Glutamatergic neuron (in vitro differentiated cells): ENCODE results near the gene NPW. TPM values are rescaled to one million over a fixed set of nuclear protein-coding genes. Genes with fewer than 3 reads are reported as not detected.
A peak's percentile ranks its signal among the peaks of the same experiment; 100 is the strongest.

ENCODE experiments used
- DNase-seq: peaks from one replicate; pipeline ENCODE4 v3.0.0; 2022
- H3K27ac Mint-ChIP-seq: one replicate; pipeline ENCODE4 v1.8.0; 2020; ENCODE audit warnings: mild to moderate bottlenecking, mixed read lengths, inconsistent platforms; ENCODE audit not compliant: unreplicated experiment
- H3K27me3 Mint-ChIP-seq: one replicate; pipeline ENCODE4 v1.8.0; 2020; ENCODE audit warnings: mild to moderate bottlenecking, moderate library complexity, mixed read lengths, inconsistent platforms; ENCODE audit not compliant: unreplicated experiment
- H3K36me3 Mint-ChIP-seq: one replicate; pipeline ENCODE4 v1.8.0; 2020; ENCODE audit warnings: mild to moderate bottlenecking, mixed read lengths, inconsistent platforms; ENCODE audit not compliant: unreplicated experiment
- H3K4me1 Mint-ChIP-seq: one replicate; pipeline ENCODE4 v1.8.0; 2020; ENCODE audit warnings: mild to moderate bottlenecking, low read depth, mixed read lengths, inconsistent platforms; ENCODE audit not compliant: unreplicated experiment
- H3K4me3 Mint-ChIP-seq: one replicate; pipeline ENCODE4 v1.8.0; 2020; ENCODE audit warnings: mild to moderate bottlenecking, mixed read lengths, inconsistent platforms; ENCODE audit not compliant: unreplicated experiment
- H3K9me3 Mint-ChIP-seq: one replicate; pipeline ENCODE4 v1.8.0; 2020; ENCODE audit warnings: mild to moderate bottlenecking, moderate library complexity, mixed read lengths, inconsistent platforms; ENCODE audit not compliant: unreplicated experiment
- total RNA-seq: library from RNA; stranded (reverse); fragmentation: NEBNext Ultra II Directional; extraction: Animal tissue kit (Norgen Biotek cat#: 25700); gene quantifications from one replicate; pipeline ENCODE4 v1.2.1, GENCODE V29; 2021; ENCODE audit not compliant: unreplicated experiment
- TF ChIP-seq, protein P1 (sequence below): fragments of 200-600 bp; sonication (generic); IDR thresholded peaks from one replicate; pipeline ENCODE4 v1.5.0; 2021; ENCODE audit not compliant: partially characterized antibody, unreplicated experiment

Gene NPW
- total RNA-seq, 1 donor from 2014 or later = 0.91 TPM

DNA sequence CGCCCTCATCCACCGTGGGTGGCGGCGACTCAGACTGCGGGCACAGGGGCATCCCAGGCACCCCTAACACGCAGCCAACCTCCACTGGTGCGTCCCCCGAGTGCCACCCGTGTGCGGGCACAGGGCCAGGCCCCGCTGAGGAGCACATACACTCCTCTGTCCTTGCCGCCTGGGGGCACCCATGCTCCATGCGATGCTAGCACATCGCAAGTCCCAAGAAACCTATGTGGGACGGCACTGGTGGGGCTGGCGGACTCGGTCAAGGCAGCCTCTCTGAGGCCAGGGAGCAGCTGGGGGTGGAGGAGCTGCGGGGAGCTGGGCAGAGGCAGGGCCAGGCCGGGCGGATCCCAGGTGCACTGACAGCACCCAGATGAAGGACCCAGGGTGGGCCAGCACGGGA, 13.9 kb upstream of the NPW start:
- peaks cover 20% of the 10 kb centered on the region for H3K4me1 Mint-ChIP-seq
- TF ChIP-seq, protein P1, sequence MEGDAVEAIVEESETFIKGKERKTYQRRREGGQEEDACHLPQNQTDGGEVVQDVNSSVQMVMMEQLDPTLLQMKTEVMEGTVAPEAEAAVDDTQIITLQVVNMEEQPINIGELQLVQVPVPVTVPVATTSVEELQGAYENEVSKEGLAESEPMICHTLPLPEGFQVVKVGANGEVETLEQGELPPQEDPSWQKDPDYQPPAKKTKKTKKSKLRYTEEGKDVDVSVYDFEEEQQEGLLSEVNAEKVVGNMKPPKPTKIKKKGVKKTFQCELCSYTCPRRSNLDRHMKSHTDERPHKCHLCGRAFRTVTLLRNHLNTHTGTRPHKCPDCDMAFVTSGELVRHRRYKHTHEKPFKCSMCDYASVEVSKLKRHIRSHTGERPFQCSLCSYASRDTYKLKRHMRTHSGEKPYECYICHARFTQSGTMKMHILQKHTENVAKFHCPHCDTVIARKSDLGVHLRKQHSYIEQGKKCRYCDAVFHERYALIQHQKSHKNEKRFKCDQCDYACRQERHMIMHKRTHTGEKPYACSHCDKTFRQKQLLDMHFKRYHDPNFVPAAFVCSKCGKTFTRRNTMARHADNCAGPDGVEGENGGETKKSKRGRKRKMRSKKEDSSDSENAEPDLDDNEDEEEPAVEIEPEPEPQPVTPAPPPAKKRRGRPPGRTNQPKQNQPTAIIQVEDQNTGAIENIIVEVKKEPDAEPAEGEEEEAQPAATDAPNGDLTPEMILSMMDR = no peak
- H3K36me3 Mint-ChIP-seq = peaks cover 4% of the 10 kb centered on the region
- H3K4me3 Mint-ChIP-seq = peak overlapping the region; percentile 25
- peaks cover 15% of the 10 kb centered on the region for H3K9me3 Mint-ChIP-seq
- no peak for DNase-seq
- H3K27ac Mint-ChIP-seq = peak overlapping the region; percentile 89
- peaks cover 20% of the 10 kb centered on the region for H3K27me3 Mint-ChIP-seq

DNA sequence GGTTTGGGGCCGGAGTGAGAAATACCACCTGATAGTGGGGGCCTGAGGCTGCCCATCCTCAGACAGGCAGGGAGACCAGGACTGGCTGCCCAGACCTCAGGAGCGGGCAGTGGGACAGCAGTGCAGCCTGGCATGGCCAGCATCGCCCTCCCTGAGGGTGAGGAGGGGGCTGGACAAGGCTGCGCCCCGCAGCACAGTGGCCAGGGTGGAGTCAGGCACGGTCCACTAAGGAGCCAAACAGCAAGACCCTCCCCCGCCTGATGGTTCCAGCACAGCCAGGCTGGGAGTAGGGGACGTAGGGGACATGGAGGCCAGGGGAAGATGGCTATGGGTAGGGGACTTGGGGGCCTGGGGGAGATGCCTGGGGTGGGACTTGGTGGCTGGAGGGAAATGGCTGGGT, 13.3 kb upstream of the NPW start:
- H3K27me3 Mint-ChIP-seq = peaks cover 20% of the 10 kb centered on the region
- H3K36me3 Mint-ChIP-seq = peaks cover 4% of the 10 kb centered on the region
- DNase-seq = no peak
- TF ChIP-seq, protein P1 = no peak
- H3K9me3 Mint-ChIP-seq = peaks cover 13% of the 10 kb centered on the region
- H3K4me3 Mint-ChIP-seq = peak overlapping the region; percentile 92
- peak overlapping the region; percentile 89 for H3K27ac Mint-ChIP-seq
- H3K4me1 Mint-ChIP-seq = peaks cover 20% of the 10 kb centered on the region

DNA sequence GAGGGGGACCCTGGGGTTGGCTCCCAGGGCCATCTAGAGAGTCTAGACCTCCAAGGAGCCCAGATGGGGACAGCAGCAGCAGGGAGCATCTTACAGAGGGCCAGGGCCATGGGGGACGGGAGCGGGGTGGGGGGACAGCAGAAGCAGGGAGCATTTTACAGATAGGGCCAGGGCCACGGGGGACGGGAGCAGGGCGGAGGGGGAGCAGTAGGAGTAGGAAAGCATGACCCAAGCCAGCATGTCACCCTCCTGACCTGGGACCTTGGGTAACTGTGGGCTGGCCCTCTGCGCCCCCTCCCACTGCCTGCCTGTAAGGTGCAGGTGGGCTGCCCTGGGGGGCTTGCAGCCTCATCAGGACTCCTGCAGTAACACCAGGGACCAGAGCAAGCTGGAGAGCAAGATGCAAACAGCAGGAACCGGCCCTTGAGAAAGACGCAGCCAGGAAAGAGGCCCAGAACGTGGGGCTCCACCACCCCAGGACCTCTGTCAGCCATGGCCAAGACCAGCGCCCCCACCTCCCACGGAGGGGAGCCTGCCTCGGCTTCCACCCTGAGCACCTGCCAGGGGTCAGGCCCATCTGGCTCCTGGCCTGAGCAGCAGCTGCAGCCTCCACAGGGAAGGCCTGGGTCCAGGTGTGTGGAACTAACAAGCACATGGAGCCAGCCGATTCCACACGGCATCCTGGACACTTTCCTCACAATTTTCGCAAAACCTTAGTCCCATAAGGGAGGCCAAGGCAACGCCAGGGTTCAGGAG, 12.3 kb upstream of the NPW start:
- peaks cover 20% of the 10 kb centered on the region for H3K4me1 Mint-ChIP-seq
- H3K27me3 Mint-ChIP-seq = peaks cover 19% of the 10 kb centered on the region
- TF ChIP-seq, protein P1 = no peak
- peaks cover 13% of the 10 kb centered on the region for H3K9me3 Mint-ChIP-seq
- peak overlapping the region; percentile 92 for H3K4me3 Mint-ChIP-seq
- no peak for DNase-seq
- peaks cover 4% of the 10 kb centered on the region for H3K36me3 Mint-ChIP-seq
- peak overlapping the region; percentile 94 for H3K27ac Mint-ChIP-seq

DNA sequence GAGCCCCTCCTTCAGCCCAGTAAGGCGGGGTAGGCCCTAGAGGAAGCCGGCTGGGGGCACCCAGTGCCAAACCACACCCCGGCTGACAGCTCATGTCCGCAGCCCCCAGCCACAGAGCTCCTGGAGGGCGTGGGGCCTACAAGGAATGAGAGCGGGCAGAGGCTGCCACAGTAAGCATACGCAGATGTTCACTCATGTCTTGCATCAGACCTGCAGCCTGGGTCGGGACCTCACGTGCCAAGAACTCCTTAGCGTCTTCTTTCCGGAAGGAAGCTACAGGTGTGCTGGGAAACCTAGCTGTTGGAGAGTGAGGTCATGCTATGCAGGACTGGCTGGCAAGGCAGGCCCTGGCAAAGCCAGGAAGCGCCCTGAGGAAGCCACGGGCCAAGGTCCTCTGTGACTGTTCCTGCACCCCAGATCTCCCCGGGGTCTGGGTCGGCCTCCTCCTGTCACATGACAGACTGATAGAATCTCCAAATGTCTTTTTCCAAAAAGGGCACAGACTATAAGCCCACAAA, 11.5 kb upstream of the NPW start:
- DNase-seq = no peak
- Mint-ChIP-seq H3K9me3 (peaks cover 10% of the 10 kb centered on the region), H3K4me3 (peak overlapping the region; percentile 92), H3K27me3 (peaks cover 16% of the 10 kb centered on the region), H3K27ac (peak overlapping the region; percentile 94), H3K36me3 (peaks cover 4% of the 10 kb centered on the region), H3K4me1 (peaks cover 20% of the 10 kb centered on the region)
- TF ChIP-seq, protein P1 = no peak

DNA sequence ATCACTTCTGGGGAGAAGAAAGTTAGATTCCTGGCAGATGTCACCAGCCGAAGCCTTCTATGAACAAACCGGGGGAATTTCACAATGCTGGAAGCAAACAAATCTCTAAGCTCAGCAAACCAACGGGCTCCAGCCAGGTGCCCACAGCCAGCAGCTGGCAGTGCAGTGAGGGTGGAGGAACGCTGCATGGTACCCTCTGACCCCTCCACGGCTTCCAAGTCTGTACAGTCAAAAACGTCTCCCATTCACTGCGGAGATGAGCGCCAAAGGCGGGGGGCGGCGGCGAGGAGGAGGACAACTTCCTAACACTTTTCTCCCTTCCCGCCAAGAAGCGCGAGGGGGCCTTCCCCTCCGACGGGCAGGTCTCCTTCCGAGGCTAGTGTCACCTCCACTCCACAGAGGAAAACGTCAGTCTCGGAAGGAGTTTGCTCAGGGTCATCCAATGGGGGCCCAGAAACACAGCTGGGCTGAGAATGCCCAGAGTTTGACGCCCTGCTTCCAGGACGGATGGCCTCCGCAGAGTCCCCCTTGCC, 10.9 kb upstream of the NPW start:
- Mint-ChIP-seq H3K27ac (peak overlapping the region; percentile 84), H3K36me3 (peaks cover 4% of the 10 kb centered on the region), H3K27me3 (peaks cover 16% of the 10 kb centered on the region), H3K9me3 (peaks cover 10% of the 10 kb centered on the region), H3K4me3 (peak overlapping the region; percentile 92), H3K4me1 (peaks cover 20% of the 10 kb centered on the region)
- DNase-seq = no peak
- TF ChIP-seq, protein P1 = no peak
